ENCODE measurements around the gene POR.

Gene POR

DNA sequence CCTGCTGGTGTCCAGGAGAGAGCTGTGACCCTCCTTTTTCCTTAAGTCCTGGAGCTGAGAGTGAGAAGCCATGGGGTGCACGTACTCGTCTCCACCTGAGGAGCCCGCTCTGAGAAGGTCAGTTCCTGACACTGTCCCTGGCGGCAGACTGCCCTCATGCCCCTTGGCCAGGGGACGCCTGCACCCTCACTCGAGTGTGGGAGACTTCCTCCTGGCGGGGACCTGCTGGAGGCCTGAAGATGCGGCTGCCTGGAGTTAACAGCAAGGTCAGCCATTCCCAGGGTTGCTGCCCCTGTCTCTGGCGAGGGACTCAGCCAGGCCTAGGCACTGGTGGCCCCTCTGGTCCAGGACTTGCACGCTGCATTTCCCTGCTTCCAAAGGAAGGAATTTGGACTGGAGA lies 53.1 kb downstream of the POR start:
- Histone ChIP-seq H3K27ac (ENCODE audit: low read depth, low read length) (no peak overlapping the region), H3K27me3 (ENCODE audit: control insufficient read depth, insufficient read depth, low read length) (no peaks in the 10 kb centered on the region), H3K4me3 (ENCODE audit: low read depth, low read length) (no peak overlapping the region), H3K9me3 (ENCODE audit: control insufficient read depth, insufficient read depth, low read length) (no peaks in the 10 kb centered on the region), H3K4me1 (ENCODE audit: control insufficient read depth, insufficient read depth, low read length) (no peaks in the 10 kb centered on the region), H3K9ac (ENCODE audit: low read depth, low read length) (no peak overlapping the region), H3K36me3 (ENCODE audit: control insufficient read depth, insufficient read depth, low read length) (peaks cover 43% of the 10 kb centered on the region)

DNA sequence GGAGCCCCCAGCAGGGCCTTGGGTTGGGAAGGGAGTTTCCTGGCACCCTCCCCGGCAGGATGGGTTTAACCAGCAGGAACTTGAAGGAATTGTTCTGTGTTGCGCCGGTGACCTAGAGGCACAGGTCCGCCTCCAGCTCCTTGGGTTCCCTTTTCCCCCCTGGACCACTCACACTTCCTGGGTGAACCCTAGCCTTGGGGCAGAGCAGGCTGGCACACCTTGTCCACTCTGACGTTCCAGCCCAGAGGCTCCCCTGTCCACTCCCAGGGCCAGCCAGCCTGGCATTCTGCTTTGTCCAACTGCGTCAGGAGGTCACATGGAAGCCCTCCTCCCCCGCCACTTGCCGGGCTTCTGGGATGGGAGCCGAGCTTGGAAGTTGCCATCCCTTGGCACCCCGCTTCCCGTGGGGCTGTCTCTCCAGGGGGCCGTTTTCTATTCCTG lies 53.6 kb downstream of the POR start:
- Histone ChIP-seq H3K27me3 (ENCODE audit: control insufficient read depth, insufficient read depth, low read length) (no peaks in the 10 kb centered on the region), H3K27ac (ENCODE audit: low read depth, low read length) (no peak overlapping the region), H3K4me3 (ENCODE audit: low read depth, low read length) (no peak overlapping the region), H3K4me1 (ENCODE audit: control insufficient read depth, insufficient read depth, low read length) (no peaks in the 10 kb centered on the region), H3K9me3 (ENCODE audit: control insufficient read depth, insufficient read depth, low read length) (no peaks in the 10 kb centered on the region), H3K36me3 (ENCODE audit: control insufficient read depth, insufficient read depth, low read length) (peaks cover 42% of the 10 kb centered on the region), H3K9ac (ENCODE audit: low read depth, low read length) (no peak overlapping the region)

DNA sequence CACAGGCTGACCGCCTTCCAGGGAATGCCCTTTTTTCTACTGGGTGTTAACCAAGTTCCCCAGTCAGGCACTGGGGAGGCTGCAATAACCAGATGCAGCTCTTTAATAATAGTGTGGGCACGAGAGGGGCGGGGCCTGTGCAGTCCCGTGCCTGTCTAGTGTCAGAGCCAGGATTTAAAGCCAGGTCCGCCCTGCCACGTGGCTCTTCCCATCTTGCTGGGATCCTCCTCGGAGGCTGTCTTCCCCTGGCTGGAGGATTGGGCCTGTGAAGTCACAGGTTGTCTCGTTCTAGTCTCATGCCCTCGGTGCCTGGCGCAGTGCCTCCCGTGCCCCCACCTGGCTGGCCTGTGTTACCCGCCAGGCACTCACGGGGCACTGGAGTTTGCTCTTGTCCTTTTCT lies 54.2 kb downstream of the POR start:
- Histone ChIP-seq H3K27ac (ENCODE audit: low read depth, low read length) (no peak overlapping the region), H3K4me3 (ENCODE audit: low read depth, low read length) (no peak overlapping the region), H3K9ac (ENCODE audit: low read depth, low read length) (no peak overlapping the region), H3K27me3 (ENCODE audit: control insufficient read depth, insufficient read depth, low read length) (no peaks in the 10 kb centered on the region), H3K4me1 (ENCODE audit: control insufficient read depth, insufficient read depth, low read length) (no peaks in the 10 kb centered on the region), H3K9me3 (ENCODE audit: control insufficient read depth, insufficient read depth, low read length) (no peaks in the 10 kb centered on the region), H3K36me3 (ENCODE audit: control insufficient read depth, insufficient read depth, low read length) (peaks cover 47% of the 10 kb centered on the region)

DNA sequence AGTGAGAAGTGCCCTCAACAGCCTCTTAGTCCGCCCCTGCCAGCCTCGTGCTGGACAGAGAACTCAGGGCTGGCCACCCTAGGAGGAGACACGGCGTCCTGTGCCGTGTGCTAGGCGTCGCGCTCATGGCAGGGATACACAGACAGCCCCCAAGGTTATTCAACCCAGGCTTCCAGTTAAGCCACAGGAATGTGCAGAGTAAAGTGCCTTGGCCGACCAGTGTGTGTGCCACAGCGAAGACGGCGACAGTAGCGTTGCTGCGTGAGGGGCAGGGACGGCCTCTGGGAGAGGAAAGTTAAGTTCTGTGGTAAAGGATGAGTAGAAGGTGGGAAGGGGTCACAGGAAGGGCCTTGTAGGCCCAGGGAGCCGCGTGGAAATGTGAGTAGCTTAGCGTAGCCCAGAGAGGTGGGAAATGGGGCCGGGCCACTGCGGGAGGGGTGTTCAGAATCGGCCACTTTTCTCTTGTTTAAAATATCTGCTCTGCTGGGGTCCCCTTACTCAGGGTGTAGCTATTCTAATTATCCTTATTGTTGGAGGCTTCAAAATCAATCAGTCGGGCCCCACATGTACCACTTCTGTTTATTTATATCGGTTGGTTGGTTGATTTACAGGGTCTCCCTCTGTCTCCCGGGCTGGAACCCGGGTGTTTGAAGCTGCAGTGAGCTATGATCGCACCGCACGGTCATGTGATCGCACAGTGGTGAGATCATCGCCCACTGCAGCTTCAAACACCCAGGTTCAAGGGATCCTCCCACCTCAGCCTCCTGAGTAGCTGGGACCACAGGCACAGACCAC lies 54.9 kb downstream of the POR start:
- Histone ChIP-seq H3K36me3 (ENCODE audit: control insufficient read depth, insufficient read depth, low read length) (peaks cover 51% of the 10 kb centered on the region), H3K4me3 (ENCODE audit: low read depth, low read length) (no peak overlapping the region), H3K27me3 (ENCODE audit: control insufficient read depth, insufficient read depth, low read length) (no peaks in the 10 kb centered on the region), H3K9me3 (ENCODE audit: control insufficient read depth, insufficient read depth, low read length) (no peaks in the 10 kb centered on the region), H3K9ac (ENCODE audit: low read depth, low read length) (no peak overlapping the region), H3K27ac (ENCODE audit: low read depth, low read length) (no peak overlapping the region), H3K4me1 (ENCODE audit: control insufficient read depth, insufficient read depth, low read length) (no peaks in the 10 kb centered on the region)

DNA sequence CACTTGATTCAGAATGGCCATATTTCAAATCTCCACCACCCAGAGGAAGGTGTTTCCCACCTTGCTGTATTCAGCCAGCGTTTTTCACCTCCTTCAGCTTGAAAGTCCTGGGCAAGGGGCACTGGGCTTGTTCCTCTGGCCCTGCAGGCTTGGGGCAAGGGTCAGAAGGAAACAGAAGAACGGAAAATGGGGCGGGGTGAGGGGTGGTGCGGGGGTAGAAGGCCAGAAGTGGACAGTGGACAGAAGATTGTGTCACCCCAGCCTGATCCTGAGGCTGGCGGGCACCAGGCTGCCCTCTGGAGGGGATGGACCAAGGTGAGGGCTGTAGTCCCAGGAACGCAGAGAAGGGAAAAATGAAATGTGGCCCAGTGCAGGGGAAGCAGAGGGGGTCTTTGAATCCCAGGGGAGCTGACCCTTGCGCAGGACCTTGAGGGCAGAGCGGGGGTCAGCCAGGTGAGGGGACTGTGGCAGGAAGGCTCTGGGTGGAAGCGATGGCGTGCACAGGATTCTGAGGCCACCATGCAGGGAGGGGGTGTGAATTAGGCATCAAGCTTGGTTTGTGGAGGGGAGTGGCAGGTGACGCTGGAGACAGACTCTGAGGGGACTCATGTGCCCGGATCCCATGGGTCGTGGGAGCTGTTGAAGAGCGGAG lies 56.5 kb downstream of the POR start:
- Histone ChIP-seq H3K36me3 (ENCODE audit: control insufficient read depth, insufficient read depth, low read length) (peaks cover 42% of the 10 kb centered on the region), H3K27me3 (ENCODE audit: control insufficient read depth, insufficient read depth, low read length) (no peaks in the 10 kb centered on the region), H3K4me3 (ENCODE audit: low read depth, low read length) (no peak overlapping the region), H3K9me3 (ENCODE audit: control insufficient read depth, insufficient read depth, low read length) (no peaks in the 10 kb centered on the region), H3K4me1 (ENCODE audit: control insufficient read depth, insufficient read depth, low read length) (no peaks in the 10 kb centered on the region), H3K27ac (ENCODE audit: low read depth, low read length) (no peak overlapping the region), H3K9ac (ENCODE audit: low read depth, low read length) (no peak overlapping the region)

DNA sequence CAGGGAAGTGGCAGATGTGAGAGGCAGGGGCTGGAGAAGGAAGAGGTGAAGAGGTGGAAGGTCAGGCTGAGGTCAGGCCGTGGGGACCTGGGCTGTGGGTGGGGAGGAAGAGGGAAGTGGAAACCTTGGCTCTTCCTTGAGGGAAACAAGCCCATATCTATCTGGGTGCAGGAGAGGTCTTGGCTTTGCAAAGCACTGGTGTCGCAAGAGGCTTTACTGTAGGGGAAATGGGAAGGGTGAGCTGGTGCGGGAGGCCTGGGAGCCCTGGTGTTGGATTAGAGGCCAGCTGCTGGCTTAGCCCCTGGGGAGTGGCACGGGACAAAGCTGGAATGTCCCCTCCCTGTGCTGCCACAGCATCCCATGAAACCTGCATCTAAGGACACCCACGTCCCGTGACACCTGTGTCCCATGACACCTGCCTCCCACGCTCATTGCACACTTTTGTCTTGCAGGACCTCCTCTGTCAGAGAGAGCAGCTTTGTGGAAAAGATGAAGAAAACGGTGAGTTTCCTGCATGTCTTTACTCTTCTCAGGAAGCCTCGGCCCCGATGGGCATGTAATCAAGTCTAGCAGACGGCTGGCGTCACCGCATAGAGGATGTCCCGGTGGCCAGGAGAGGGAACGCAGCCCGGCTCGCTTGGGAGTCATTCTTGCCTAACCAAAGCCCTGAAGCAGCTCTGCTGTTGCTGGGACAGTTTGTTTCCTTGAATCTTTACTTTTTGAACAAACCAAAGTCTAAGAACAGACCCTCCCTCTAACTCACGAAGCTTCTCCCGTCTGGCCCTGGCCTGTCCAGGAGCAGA lies 57.2 kb downstream of the POR start:
- H3K27me3 ChIP-seq (ENCODE audit: control insufficient read depth, insufficient read depth, low read length) = no peaks in the 10 kb centered on the region
- no peak overlapping the region for H3K4me3 ChIP-seq (ENCODE audit: low read depth, low read length)
- no peak overlapping the region for H3K9ac ChIP-seq (ENCODE audit: low read depth, low read length)
- no peaks in the 10 kb centered on the region for H3K4me1 ChIP-seq (ENCODE audit: control insufficient read depth, insufficient read depth, low read length)
- H3K36me3 ChIP-seq (ENCODE audit: control insufficient read depth, insufficient read depth, low read length) = peaks cover 37% of the 10 kb centered on the region
- no peaks in the 10 kb centered on the region for H3K9me3 ChIP-seq (ENCODE audit: control insufficient read depth, insufficient read depth, low read length)
- H3K27ac ChIP-seq (ENCODE audit: low read depth, low read length) = no peak overlapping the region

DNA sequence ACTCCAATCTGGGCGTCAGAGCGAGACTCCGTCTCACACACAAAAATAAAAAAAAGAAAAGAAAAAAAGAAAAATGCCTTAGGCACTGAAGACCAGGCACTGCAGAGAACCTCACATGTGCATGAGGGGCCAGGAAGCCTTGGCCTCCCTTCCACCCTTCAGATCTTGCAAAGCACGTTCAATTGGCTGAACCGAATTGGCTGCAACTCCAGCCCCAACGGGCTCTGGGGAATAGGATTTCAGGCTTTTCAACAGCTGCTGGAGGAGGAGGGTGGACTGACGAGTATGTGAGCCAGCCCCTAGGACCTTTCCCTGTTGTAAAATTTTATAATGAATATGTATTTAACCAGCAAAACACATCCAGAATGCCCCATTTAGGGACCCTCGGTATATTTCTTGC lies 62.8 kb downstream of the POR start:
- no peaks in the 10 kb centered on the region for H3K9me3 ChIP-seq (ENCODE audit: control insufficient read depth, insufficient read depth, low read length)
- H3K27ac ChIP-seq (ENCODE audit: low read depth, low read length) = no peak overlapping the region
- H3K4me1 ChIP-seq (ENCODE audit: control insufficient read depth, insufficient read depth, low read length) = no peaks in the 10 kb centered on the region
- peaks cover 63% of the 10 kb centered on the region for H3K36me3 ChIP-seq (ENCODE audit: control insufficient read depth, insufficient read depth, low read length)
- no peak overlapping the region for H3K4me3 ChIP-seq (ENCODE audit: low read depth, low read length)
- H3K9ac ChIP-seq (ENCODE audit: low read depth, low read length) = no peak overlapping the region
- H3K27me3 ChIP-seq (ENCODE audit: control insufficient read depth, insufficient read depth, low read length) = no peaks in the 10 kb centered on the region

DNA sequence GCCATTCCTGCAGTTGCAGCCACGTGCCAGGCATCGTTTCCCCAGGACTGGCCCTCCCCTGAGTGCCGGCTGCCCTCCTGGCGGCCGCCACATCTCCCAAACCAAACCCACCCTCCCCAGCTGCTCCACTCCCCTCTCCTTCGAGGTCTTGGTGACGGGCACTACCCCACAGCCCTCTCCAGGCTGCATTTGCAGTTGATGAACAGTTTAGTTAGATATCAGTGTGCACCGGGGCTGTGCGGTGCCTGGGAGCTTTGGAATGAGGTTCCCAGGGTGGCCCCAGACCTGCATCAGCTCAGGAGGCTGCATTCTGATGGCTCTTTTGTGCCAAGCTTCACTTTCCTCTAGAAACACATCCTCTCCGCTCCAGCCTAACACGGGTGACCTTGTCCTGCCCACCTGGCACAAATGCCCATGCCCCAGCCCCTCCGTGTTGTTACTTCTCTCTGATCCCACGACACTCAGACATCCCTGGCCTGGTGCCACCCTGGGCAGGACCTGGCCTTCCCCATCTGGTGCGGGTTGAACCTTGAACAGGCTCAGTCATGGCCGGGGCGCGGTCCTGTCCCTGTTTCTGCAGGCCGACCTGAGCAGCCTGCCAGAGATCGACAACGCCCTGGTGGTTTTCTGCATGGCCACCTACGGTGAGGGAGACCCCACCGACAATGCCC lies 64.9 kb downstream of the POR start:
- no peak overlapping the region for H3K4me3 ChIP-seq (ENCODE audit: low read depth, low read length)
- no peak overlapping the region for H3K27ac ChIP-seq (ENCODE audit: low read depth, low read length)
- H3K36me3 ChIP-seq (ENCODE audit: control insufficient read depth, insufficient read depth, low read length) = peaks cover 66% of the 10 kb centered on the region
- no peak overlapping the region for H3K9ac ChIP-seq (ENCODE audit: low read depth, low read length)
- H3K27me3 ChIP-seq (ENCODE audit: control insufficient read depth, insufficient read depth, low read length) = no peaks in the 10 kb centered on the region
- H3K4me1 ChIP-seq (ENCODE audit: control insufficient read depth, insufficient read depth, low read length) = no peaks in the 10 kb centered on the region
- H3K9me3 ChIP-seq (ENCODE audit: control insufficient read depth, insufficient read depth, low read length) = no peaks in the 10 kb centered on the region

DNA sequence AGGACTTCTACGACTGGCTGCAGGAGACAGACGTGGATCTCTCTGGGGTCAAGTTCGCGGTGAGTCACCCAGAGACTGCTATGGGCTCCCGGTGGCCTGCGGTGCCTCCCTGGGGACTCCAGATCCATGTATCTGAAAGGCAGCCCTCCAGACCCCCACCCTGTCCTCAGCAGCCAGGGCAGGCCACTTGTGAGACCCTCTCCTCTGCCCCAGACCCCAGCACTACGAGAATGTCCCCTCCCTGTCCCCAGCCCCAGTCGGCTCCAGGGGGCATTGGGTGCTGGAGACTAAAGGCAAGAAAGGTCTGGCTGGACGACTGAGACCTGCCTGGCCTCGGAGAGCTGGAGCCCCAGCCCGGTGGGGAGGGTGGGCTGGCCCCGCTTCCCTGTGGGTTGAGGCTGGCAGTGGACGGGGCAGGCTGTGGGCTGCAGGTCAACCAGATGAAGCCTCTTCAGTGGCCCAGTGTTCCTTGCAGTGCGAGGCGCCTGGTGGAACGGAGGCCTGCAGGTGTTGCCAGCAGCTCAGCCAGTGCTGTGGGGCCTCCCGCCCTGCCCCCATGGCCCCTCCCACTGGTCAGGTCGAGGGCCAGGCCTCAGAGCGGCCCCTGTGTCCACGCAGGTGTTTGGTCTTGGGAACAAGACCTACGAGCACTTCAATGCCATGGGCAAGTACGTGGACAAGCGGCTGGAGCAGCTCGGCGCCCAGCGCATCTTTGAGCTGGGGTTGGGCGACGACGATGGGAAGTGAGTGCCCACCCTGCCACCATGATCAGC lies 65.7 kb downstream of the POR start:
- Histone ChIP-seq H3K36me3 (ENCODE audit: control insufficient read depth, insufficient read depth, low read length) (peaks cover 70% of the 10 kb centered on the region), H3K27me3 (ENCODE audit: control insufficient read depth, insufficient read depth, low read length) (no peaks in the 10 kb centered on the region), H3K4me3 (ENCODE audit: low read depth, low read length) (no peak overlapping the region), H3K9me3 (ENCODE audit: control insufficient read depth, insufficient read depth, low read length) (no peaks in the 10 kb centered on the region), H3K4me1 (ENCODE audit: control insufficient read depth, insufficient read depth, low read length) (no peaks in the 10 kb centered on the region), H3K9ac (ENCODE audit: low read depth, low read length) (no peak overlapping the region), H3K27ac (ENCODE audit: low read depth, low read length) (no peak overlapping the region)

DNA sequence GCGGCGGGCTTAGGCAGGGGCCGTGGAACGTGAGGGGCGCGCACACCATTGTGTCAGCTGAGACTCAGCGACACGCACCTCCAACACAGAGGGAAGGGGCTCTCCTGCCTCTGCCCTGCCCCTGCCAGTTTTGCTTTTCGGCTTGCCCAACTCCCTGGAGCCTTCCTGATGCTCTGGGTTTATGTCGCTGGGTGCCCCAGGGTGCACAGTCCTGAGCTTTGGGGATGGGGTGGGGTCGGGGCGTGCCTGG lies 66.2 kb downstream of the POR start:
- Histone ChIP-seq H3K9ac (ENCODE audit: low read depth, low read length) (no peak overlapping the region), H3K36me3 (ENCODE audit: control insufficient read depth, insufficient read depth, low read length) (peaks cover 76% of the 10 kb centered on the region), H3K4me3 (ENCODE audit: low read depth, low read length) (no peak overlapping the region), H3K9me3 (ENCODE audit: control insufficient read depth, insufficient read depth, low read length) (no peaks in the 10 kb centered on the region), H3K4me1 (ENCODE audit: control insufficient read depth, insufficient read depth, low read length) (no peaks in the 10 kb centered on the region), H3K27me3 (ENCODE audit: control insufficient read depth, insufficient read depth, low read length) (no peaks in the 10 kb centered on the region), H3K27ac (ENCODE audit: low read depth, low read length) (no peak overlapping the region)

Measured in HUES48 (cell line).